ENCODE data around the gene PAX8. TPM values are rescaled to one million over a fixed set of nuclear protein-coding genes. Genes with fewer than 3 reads are reported as not detected.

Gene PAX8
- total and polyA plus RNA-seq, 10 of the 15 experiments (the other 5 are each of a cell fraction or from before 2014, with no cell fraction given) = 0.16 to 2.5 (median 0.97) TPM

DNA sequence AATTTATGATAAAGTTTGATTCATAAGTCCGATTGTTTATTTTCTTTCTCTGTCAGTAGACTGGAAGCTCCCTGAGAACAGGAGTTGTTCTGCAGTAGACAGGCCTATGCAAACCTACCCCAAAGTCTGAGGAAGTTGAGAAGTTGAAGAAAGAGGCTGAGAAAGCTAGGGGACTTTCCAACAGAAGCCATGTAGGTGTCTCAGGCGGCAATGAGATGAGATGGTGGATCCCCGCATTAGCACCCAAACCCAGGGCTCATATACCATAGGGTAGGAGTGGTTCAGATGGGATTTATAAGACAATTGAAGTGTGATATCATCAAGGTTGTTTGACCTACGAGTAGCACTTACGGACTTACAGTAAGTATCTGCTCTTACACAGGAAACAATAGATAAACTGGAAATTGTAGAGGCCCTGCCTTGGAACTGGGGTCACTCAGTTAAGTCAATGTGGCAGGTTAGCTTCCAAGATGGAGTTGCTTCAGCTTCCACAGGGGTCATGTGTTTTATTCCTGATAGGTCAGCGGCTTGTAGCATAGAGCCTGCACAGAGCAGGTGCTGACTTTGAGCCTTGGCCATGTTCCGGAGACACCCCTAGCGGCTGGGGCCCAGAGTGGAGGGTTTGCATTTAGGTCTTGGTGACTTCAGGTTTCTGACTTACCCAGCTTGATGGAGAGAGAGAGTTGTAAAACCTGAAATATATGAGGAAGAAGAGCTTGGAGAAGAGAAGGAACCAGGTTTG lies 107.2 kb downstream of the PAX8 start (continued):
- TF ChIP-seq USF2 (IDR thresholded peaks at IDR 0.05; ENCODE audit: borderline replicate concordance, low read depth, low read length) (no peak), TCF7 (IDR thresholded peaks at IDR 0.05; ENCODE audit: borderline replicate concordance) (no peak), TAF1 (IDR thresholded peaks at IDR 0.05; ENCODE audit: borderline replicate concordance, low read depth, low read length) (no peak), SREBF2 (IDR thresholded peaks at IDR 0.05; ENCODE audit: low read length) (no peak), ESRRA (IDR thresholded peaks at IDR 0.05; ENCODE audit: low read length) (no peak), SIN3A (IDR thresholded peaks at IDR 0.05; ENCODE audit: low read depth, low read length) (no peak), PAX5 (IDR thresholded peaks at IDR 0.05; ENCODE audit: borderline replicate concordance, low read depth, low read length) (no peak), RAD21 (IDR thresholded peaks at IDR 0.05; ENCODE audit: insufficient read depth, low read depth, low read length) (no peak), E4F1 (IDR thresholded peaks at IDR 0.05; ENCODE audit: borderline replicate concordance, partially characterized antibody) (no peak)
- TF ChIP-seq, protein P1, sequence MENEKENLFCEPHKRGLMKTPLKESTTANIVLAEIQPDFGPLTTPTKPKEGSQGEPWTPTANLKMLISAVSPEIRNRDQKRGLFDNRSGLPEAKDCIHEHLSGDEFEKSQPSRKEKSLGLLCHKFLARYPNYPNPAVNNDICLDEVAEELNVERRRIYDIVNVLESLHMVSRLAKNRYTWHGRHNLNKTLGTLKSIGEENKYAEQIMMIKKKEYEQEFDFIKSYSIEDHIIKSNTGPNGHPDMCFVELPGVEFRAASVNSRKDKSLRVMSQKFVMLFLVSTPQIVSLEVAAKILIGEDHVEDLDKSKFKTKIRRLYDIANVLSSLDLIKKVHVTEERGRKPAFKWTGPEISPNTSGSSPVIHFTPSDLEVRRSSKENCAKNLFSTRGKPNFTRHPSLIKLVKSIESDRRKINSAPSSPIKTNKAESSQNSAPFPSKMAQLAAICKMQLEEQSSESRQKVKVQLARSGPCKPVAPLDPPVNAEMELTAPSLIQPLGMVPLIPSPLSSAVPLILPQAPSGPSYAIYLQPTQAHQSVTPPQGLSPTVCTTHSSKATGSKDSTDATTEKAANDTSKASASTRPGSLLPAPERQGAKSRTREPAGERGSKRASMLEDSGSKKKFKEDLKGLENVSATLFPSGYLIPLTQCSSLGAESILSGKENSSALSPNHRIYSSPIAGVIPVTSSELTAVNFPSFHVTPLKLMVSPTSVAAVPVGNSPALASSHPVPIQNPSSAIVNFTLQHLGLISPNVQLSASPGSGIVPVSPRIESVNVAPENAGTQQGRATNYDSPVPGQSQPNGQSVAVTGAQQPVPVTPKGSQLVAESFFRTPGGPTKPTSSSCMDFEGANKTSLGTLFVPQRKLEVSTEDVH (IDR thresholded peaks at IDR 0.05; ENCODE audit: low read depth, partially characterized antibody) = no peak
- TF ChIP-seq, protein P2, sequence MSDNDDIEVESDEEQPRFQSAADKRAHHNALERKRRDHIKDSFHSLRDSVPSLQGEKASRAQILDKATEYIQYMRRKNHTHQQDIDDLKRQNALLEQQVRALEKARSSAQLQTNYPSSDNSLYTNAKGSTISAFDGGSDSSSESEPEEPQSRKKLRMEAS (IDR thresholded peaks at IDR 0.05; ENCODE audit: low read depth, low read length) = no peak

All from GM12878 (cell line).